Measurements from ENCODE around the gene RBPJL. TPM values are rescaled to one million over a fixed set of nuclear protein-coding genes. Genes with fewer than 3 reads are reported as not detected.

RBPJL gene, protein sequence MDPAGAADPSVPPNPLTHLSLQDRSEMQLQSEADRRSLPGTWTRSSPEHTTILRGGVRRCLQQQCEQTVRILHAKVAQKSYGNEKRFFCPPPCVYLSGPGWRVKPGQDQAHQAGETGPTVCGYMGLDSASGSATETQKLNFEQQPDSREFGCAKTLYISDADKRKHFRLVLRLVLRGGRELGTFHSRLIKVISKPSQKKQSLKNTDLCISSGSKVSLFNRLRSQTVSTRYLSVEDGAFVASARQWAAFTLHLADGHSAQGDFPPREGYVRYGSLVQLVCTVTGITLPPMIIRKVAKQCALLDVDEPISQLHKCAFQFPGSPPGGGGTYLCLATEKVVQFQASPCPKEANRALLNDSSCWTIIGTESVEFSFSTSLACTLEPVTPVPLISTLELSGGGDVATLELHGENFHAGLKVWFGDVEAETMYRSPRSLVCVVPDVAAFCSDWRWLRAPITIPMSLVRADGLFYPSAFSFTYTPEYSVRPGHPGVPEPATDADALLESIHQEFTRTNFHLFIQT
- total RNA-seq: not detected in 2 replicates

DNA sequence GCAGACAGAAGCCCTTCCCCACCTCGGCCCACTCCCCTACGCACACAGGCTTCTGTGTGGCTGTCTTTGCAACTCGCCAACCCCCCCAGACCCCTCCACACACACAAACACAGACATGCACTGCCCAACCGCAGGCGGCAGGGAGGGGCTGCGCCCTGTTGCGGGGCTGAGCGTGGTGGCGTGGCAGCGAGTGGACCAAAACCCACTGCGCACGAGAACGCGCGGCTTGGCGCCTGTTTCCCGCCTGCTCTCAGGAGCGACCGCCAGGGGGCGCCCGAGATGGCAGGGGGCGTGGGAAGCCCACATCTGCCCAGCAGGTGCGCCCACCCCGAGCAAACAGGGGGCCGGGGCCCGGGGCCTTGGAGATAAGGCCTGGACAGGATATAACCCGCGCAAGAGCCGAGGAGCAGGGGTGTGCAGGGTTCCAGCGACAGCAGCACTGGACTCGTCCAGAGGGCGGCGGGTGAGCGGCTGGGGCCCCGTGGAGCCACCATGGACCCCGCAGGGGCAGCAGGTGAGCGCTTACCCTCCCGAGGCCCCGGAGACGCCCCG is at the start of gene RBPJL:
RBPJL (plus strand) TSS at position 410 of the 552 bp plus-strand sequence; CDS start at position 493, 83 bp downstream.

GRCh38 chr20:45308117-45308778 is 1.6 kb downstream of the RBPJL start, which contains the start of gene MATN4:
Gene MATN4 (minus strand): TSS chr20:45308299. CDS start chr20:45305582, 2,717 bp downstream.

GRCh38 chr20:45347936-45348778 is 41.5 kb downstream of the RBPJL start, which contains the start of gene SDC4:
Gene SDC4 (minus strand): TSS chr20:45348424. CDS start chr20:45348384, 40 bp downstream.

DNA sequence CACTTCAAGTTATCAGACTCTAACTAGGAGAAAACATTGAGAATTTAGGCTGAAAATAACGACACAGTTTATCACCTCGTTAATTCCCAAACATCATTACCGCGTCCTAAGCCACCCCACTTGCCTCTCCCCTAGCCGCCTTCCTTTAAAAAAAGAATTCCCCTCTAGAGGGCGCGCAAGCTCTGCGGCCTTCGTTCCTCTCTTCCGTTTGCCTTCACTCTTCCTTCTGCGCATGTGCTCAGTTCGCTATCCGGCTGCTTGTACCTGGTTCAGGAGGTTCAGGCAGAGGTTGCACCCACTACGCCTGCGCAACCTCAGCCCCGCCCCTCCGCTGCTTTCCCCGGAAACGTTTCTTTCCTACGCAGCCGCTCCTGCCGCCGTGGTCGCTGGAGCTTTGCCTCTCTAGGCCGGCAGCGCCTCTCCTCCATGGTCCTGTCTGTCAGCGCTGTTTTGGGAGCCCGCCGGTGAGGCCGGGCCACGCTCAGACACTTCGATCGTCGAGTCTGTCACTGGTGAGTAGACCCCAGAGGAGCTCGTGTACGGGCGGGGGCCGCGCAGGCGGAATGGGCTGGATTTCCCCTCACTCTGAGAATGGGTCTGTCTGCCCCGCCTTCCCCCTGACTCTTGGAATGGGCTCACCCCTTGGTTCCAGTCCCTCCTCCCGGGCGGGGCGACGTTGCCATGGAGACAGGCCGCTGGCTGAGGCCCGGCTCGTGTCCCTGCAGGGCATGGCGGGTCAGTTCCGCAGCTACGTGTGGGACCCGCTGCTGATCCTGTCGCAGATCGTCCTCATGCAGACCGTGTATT is 56.4 kb downstream of the RBPJL start, which contains the start of gene SYS1:
SYS1 (plus strand) TSS at position 353 of the 807 bp plus-strand sequence; CDS start at position 729, 376 bp downstream.

Other genes starting within 250 kb of the RBPJL start
- gene KCNS1, start 205.7 kb upstream of the RBPJL start, total RNA-seq: 0.26 TPM in 1 of 2 replicates, not detected in the other
- not detected in 2 replicates for gene WFDC5, start 191.7 kb upstream of the RBPJL start, total RNA-seq
- not detected in 2 replicates for gene WFDC12, start 182.4 kb upstream of the RBPJL start, total RNA-seq
- not detected in 2 replicates for gene PI3, start 131.9 kb upstream of the RBPJL start, total RNA-seq
- not detected in 2 replicates for gene SEMG1, start 99.8 kb upstream of the RBPJL start, total RNA-seq
- gene SEMG2, start 85.5 kb upstream of the RBPJL start, total RNA-seq: not detected in 2 replicates
- gene SLPI, start 52.3 kb upstream of the RBPJL start, total RNA-seq: 4.9 TPM in 1 of 2 replicates, not detected in the other
- gene MATN4, start 1.5 kb downstream of the RBPJL start, total RNA-seq: 0.80 TPM in 1 of 2 replicates, not detected in the other
- 54.1 and 176 TPM in 2 replicates for gene SDC4, start 41.6 kb downstream of the RBPJL start, total RNA-seq
- 19.5 and 28.3 TPM in 2 replicates for gene SYS1, start 56.3 kb downstream of the RBPJL start, total RNA-seq
- gene TP53TG5, start 71.5 kb downstream of the RBPJL start, total RNA-seq: not detected in 2 replicates
- gene DBNDD2, start 101.4 kb downstream of the RBPJL start, total RNA-seq: 2.6 and 5.6 TPM in 2 replicates
- 107 and 126 TPM in 2 replicates for gene PIGT, start 109.3 kb downstream of the RBPJL start, total RNA-seq
- 0.26 TPM in 1 of 2 replicates, not detected in the other for gene WFDC2, start 162.9 kb downstream of the RBPJL start, total RNA-seq
- not detected in 2 replicates for gene SPINT3, start 208.8 kb downstream of the RBPJL start, total RNA-seq
- not detected in 2 replicates for gene WFDC6, start 232.6 kb downstream of the RBPJL start, total RNA-seq
- gene EPPIN, start 240.6 kb downstream of the RBPJL start, total RNA-seq: not detected in 2 replicates